GM12872 (cell line): ENCODE measurements around the gene CUL2.

ENCODE experiments used
- CTCF ChIP-seq: IDR thresholded peaks from 3 replicates; pipeline ENCODE4 v1.5.1; 2011; ENCODE audit warnings: low read depth, mild to moderate bottlenecking, low read length, moderate library complexity; ENCODE audit not compliant: insufficient read depth

CUL2 gene

GRCh38 chr10:35040760-35041501 is 49.2 kb downstream of the CUL2 start:
- TF ChIP-seq CTCF = no peak

GRCh38 chr10:35037104-35037503 is 53.0 kb downstream of the CUL2 start:
- TF ChIP-seq CTCF = no peak

GRCh38 chr10:35035606-35036005 is 54.5 kb downstream of the CUL2 start:
- no peak for TF ChIP-seq CTCF

GRCh38 chr10:35027567-35027966 is 62.6 kb downstream of the CUL2 start:
- TF ChIP-seq CTCF = no peak

- no peak for TF ChIP-seq CTCF
Measured at GRCh38 chr10:35025916-35026315, 64.2 kb downstream of the CUL2 start.

GRCh38 chr10:35020481-35020880 is 69.7 kb downstream of the CUL2 start:
- no peak for TF ChIP-seq CTCF

GRCh38 chr10:35019041-35020024 is 70.8 kb downstream of the CUL2 start:
- TF ChIP-seq CTCF = no peak
